SK-N-SH (cell line): Measurements from ENCODE around the gene CD59.

ENCODE experiments used
- CTCF ChIP-seq: fragments of 200-600 bp; sonication (generic); IDR thresholded peaks from 2 replicates; pipeline ENCODE4 v1.6.1; 2017; ENCODE audit warnings: antibody characterized with exemption, mild to moderate bottlenecking, moderate library complexity
- EP300 ChIP-seq, 2 experiments: IDR thresholded peaks; 2 replicates each; pipeline versions ENCODE4 v1.4.0 to v1.6.1; 2012; ENCODE audit warnings: borderline replicate concordance in 1 of 2, low read depth in 1 of 2, low read length in 1 of 2
- FOXM1 ChIP-seq: IDR thresholded peaks from 2 replicates; pipeline ENCODE4 v1.4.0; 2012; ENCODE audit warnings: low read depth, mild to moderate bottlenecking
- JUND ChIP-seq: IDR thresholded peaks from 2 replicates; pipeline ENCODE4 v1.4.0; 2012
- NRF1 ChIP-seq: IDR thresholded peaks from 2 replicates; pipeline ENCODE4 v1.6.1; 2012; ENCODE audit warnings: low read depth, mild to moderate bottlenecking, low read length
- POLR2AphosphoS5 ChIP-seq: IDR thresholded peaks from 2 replicates; pipeline ENCODE4 v1.6.1; 2012; ENCODE audit warnings: low read depth, low read length
- RAD21 ChIP-seq: IDR thresholded peaks from 2 replicates; pipeline ENCODE4 v1.6.1; 2012; ENCODE audit warnings: mild to moderate bottlenecking, low read length
- REST ChIP-seq: IDR thresholded peaks from 2 replicates; pipeline ENCODE4 v1.6.1; 2012; ENCODE audit warnings: mild to moderate bottlenecking, low read depth, low read length, moderate library complexity
- RFX5 ChIP-seq: IDR thresholded peaks from 2 replicates; pipeline ENCODE4 v1.6.1; 2012; ENCODE audit warnings: mild to moderate bottlenecking, improper control_type of control experiment, low read length
- USF2 ChIP-seq: fragments of 150-350 bp; IDR thresholded peaks from 2 replicates; pipeline ENCODE4 v1.6.1; 2017; ENCODE audit warnings: antibody characterized with exemption, low read length, low read depth, borderline replicate concordance

GRCh38 chr11:33664166-33664565 lies 72.1 kb downstream of the CD59 start:
- TF ChIP-seq EP300 (IDR thresholded peaks at IDR 0.05; ENCODE audit: borderline replicate concordance in 1 of 2, low read depth in 1 of 2, low read length in 1 of 2) (no peak), FOXM1 (no peak), CTCF (no peak), RAD21 (no peak), USF2 (no peak), RFX5 (no peak), JUND (no peak), NRF1 (no peak), REST (no peak), POLR2AphosphoS5 (no peak)
